ENCODE results near the gene SREBF1.

Gene SREBF1

DNA sequence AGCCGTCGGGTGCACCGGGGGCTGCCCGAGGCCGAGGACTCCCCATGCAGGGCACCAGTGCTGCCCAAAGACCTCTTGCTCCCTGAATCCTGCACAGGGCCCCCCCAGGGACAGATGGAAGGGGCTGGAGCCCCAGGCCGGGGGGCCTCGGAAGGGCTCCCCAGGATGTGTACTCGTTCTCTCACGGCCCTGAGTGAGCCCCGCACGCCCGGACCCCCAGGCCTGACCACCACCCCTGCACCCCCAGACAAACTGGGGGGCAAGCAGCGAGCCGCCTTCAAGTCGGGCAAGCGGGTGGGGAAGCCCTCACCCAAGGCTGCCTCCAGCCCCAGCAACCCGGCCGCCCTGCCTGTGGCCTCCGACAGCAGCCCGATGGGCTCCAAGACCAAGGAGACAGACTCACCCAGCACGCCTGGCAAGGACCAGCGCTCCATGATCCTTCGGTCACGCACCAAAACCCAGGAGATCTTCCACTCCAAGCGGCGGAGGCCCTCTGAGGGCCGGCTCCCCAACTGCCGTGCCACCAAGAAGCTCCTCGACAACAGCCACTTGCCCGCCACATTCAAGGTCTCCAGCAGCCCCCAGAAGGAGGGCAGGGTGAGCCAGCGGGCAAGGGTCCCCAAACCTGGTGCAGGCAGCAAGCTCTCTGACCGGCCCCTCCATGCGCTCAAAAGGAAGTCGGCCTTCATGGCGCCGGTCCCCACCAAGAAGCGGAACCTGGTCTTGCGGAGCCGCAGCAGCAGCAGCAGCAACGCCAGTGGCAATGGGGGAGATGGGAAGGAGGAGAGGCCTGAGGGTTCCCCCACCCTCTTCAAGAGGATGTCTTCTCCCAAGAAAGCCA, 40.6 kb downstream of the SREBF1 start:
- Mint-ChIP-seq H3K4me1 (ENCODE audit: low read depth) (peaks cover 19% of the 10 kb centered on the region), H3K36me3 (ENCODE audit: low read depth) (peaks cover 5% of the 10 kb centered on the region), H3K4me3 (no peak overlapping the region), H3K27me3 (ENCODE audit: low read depth) (no peaks in the 10 kb centered on the region), H3K9me3 (no peaks in the 10 kb centered on the region), H3K27ac (no peak overlapping the region)

DNA sequence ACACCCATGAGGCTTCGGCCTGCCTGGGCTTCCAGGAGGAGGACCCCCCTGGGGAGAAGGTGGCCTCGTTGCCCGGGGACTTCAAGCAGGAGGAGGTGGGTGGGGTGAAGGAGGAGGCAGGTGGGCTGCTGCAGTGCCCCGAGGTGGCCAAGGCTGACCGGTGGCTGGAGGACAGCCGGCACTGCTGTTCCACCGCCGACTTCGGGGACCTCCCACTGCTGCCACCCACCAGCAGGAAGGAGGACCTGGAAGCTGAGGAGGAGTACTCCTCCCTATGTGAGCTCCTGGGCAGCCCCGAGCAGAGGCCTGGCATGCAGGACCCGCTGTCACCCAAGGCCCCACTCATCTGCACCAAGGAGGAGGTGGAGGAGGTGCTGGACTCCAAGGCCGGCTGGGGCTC, 41.5 kb downstream of the SREBF1 start:
- Mint-ChIP-seq H3K4me1 (ENCODE audit: low read depth) (peaks cover 19% of the 10 kb centered on the region), H3K36me3 (ENCODE audit: low read depth) (peaks cover 5% of the 10 kb centered on the region), H3K9me3 (no peaks in the 10 kb centered on the region), H3K4me3 (no peak overlapping the region), H3K27me3 (ENCODE audit: low read depth) (no peaks in the 10 kb centered on the region), H3K27ac (no peak overlapping the region)

DNA sequence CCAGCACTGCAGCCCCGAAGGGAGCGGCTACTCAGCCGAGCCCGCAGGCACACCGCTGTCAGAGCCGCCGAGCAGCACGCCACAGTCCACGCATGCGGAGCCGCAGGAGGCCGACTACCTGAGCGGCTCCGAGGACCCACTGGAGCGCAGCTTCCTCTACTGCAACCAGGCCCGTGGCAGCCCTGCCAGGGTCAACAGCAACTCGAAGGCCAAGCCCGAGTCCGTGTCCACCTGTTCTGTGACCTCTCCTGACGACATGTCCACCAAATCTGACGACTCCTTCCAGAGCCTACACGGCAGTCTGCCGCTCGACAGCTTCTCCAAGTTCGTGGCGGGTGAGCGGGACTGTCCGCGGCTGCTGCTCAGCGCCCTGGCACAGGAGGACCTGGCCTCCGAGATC, 42.4 kb downstream of the SREBF1 start:
- no peaks in the 10 kb centered on the region for H3K9me3 Mint-ChIP-seq
- H3K36me3 Mint-ChIP-seq (ENCODE audit: low read depth): peaks cover 5% of the 10 kb centered on the region
- H3K27me3 Mint-ChIP-seq (ENCODE audit: low read depth): no peaks in the 10 kb centered on the region
- H3K4me1 Mint-ChIP-seq (ENCODE audit: low read depth): peaks cover 19% of the 10 kb centered on the region
- H3K27ac Mint-ChIP-seq: no peak overlapping the region
- no peak overlapping the region for H3K4me3 Mint-ChIP-seq

DNA sequence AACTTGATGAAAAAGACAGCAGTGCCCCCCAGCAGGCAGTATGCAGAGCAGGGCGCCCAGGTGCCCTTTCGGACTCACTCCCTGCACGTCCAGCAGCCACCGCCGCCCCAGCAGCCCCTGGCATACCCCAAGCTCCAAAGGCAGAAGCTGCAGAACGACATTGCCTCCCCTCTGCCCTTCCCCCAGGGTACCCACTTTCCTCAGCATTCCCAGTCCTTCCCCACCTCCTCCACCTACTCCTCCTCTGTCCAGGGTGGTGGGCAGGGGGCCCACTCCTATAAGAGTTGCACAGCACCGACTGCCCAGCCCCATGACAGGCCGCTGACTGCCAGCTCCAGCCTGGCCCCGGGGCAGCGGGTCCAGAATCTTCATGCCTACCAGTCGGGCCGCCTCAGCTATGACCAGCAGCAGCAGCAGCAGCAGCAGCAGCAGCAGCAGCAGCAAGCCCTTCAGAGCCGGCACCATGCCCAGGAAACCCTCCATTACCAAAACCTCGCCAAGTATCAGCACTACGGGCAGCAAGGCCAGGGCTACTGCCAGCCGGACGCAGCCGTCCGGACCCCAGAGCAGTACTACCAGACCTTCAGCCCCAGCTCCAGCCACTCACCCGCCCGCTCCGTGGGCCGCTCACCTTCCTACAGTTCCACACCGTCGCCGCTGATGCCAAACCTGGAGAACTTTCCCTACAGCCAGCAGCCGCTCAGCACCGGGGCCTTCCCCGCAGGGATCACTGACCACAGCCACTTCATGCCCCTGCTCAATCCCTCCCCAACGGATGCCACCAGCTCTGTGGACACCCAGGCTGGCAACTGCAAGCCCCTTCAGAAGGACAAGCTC, 43.2 kb downstream of the SREBF1 start:
- Mint-ChIP-seq H3K4me1 (ENCODE audit: low read depth) (peaks cover 19% of the 10 kb centered on the region), H3K36me3 (ENCODE audit: low read depth) (peaks cover 5% of the 10 kb centered on the region), H3K4me3 (peak overlapping the region; percentile 35), H3K27me3 (ENCODE audit: low read depth) (no peaks in the 10 kb centered on the region), H3K27ac (peak overlapping the region; percentile 64), H3K9me3 (no peaks in the 10 kb centered on the region)

DNA sequence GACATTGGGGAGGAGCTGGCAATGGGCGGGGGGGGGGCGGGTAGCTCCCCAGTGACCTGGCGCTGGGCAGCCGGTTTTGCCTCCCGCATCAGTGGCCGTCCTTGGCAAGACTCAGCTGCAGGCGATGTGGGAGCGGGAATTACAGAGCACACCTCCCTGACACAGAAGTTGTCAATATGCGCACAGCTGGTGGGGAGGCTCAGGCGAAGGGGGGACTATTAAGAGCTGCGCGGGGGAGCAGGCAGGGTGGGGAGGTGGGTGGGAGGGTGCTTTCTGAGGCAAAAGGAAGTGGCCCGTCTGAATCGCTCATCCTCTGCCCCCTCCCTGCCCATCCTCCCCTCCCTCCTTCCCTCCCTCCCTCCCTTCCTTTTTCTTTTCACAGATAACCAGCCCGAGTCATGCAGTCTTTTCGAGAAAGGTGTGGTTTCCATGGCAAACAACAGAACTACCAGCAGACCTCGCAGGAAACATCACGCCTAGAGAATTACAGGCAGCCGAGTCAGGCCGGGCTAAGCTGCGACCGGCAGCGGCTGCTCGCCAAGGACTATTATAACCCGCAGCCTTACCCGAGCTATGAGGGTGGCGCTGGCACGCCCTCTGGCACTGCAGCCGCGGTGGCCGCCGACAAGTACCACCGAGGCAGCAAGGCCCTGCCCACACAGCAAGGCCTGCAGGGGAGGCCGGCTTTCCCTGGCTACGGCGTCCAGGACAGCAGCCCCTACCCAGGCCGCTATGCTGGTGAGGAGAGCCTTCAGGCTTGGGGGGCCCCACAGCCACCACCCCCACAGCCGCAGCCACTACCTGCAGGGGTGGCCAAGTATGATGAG, 44.0 kb downstream of the SREBF1 start:
- Mint-ChIP-seq H3K4me3 (peak overlapping the region; percentile 46), H3K36me3 (ENCODE audit: low read depth) (peaks cover 5% of the 10 kb centered on the region), H3K27ac (peak overlapping the region; percentile 80), H3K27me3 (ENCODE audit: low read depth) (no peaks in the 10 kb centered on the region), H3K9me3 (no peaks in the 10 kb centered on the region), H3K4me1 (ENCODE audit: low read depth) (peaks cover 19% of the 10 kb centered on the region)

DNA sequence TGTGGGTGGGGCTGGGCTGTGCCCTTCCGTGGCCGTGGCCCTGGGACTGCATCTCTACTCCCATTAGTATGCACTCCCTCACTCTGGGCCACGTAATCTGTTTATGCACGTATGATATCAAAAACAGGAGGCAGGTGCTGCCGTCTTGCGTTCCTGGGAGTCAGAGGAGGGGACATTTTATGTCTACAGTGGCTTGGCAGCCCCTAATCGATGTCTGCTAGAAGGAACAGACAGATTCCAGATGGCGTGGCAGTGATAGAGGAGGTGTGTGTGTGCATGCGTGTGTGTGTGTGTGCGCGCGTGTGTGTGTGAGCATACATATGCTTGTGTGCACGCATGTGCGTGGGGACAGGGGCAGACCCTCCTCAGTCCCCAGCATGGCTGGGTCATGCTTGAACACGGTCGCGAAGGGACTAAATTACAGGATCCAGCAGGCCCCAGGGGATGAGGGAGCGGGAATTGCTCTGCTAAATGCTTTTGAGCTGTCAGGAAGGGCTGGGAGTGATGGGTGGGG, 44.7 kb downstream of the SREBF1 start:
- Mint-ChIP-seq H3K36me3 (ENCODE audit: low read depth) (peaks cover 5% of the 10 kb centered on the region), H3K9me3 (no peaks in the 10 kb centered on the region), H3K4me3 (peak overlapping the region; percentile 42), H3K4me1 (ENCODE audit: low read depth) (peaks cover 19% of the 10 kb centered on the region), H3K27me3 (ENCODE audit: low read depth) (no peaks in the 10 kb centered on the region), H3K27ac (peak overlapping the region; percentile 50)

DNA sequence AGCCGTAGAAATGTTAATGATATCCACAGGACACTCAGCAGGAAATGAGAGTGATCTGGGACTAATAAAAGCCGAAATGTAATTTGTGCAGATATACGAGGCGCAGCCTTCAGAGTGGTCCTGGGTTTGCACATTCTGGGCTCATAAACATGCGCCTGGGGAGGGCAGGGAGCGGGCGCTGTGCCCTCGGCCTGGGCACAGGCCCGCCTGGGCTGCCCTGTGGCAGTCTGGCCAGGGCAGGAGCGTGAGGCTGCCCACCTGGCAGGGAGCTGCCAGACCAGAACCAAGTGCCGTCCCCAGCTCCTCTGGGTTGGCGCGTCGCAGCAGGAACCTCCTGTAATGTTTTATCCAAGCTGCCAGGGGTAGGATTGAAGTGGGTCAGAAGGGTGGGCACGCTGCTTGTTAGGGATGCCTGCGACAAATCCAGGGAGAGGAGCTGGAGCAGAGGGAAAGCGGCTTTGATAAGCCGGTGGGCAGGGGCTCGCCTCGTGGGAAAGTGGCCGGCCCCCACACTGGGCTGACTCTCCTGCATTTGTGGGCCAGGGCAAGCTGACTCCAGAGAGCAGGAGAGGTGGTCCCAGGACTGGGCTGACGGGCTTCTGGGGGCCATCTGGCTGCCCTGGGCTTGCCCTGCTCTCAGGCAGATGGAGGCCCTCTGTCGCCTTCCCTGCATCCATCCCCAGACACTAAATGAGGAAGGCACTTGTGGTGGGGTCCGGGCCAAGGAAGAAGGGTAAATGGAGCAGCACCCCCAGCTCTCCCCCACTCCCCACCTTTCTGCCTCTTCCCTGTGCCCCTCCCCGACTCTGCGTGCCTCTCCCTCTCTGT, 45.9 kb downstream of the SREBF1 start:
- Mint-ChIP-seq H3K27me3 (ENCODE audit: low read depth) (no peaks in the 10 kb centered on the region), H3K36me3 (ENCODE audit: low read depth) (peaks cover 5% of the 10 kb centered on the region), H3K9me3 (no peaks in the 10 kb centered on the region), H3K4me1 (ENCODE audit: low read depth) (peaks cover 19% of the 10 kb centered on the region), H3K4me3 (no peak overlapping the region), H3K27ac (no peak overlapping the region)

DNA sequence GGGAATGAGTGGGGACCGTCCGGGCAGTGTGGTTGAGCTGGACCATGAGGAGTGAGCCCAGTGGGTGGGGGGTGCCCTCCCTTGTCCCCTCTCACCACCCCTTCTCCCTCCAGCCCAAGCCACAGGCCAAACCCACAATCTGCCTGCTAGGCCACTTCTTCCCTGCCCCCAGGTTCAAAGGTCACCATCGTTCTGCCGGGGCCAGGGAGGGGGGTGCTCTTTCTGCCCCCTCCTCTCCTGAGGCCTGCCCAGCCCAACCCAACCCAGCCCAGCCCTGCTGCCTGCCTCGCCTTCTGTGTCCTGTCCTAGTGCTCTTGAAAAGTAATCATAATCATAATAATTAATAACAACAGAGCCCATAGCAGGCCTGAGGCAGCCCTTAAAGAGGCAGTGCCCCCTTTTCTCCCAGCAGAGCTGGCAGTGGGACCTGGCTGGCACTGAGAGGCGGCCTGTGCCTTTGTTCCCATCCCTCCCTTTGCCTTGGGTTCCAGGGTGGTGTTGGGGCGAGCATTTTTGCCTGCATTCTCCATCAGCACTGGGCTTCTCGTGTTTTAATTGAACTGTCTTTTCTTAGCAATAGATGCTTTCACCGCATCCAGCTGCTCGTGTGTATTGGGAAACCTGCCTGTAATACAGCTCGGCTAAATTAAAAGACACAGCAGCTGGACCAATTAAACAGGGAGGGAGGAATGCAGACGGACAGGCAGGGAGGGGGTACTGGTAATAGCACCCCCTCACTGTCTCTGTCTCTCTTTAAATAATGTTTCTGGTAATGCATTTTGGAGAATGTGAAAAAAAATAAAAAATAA, 46.8 kb downstream of the SREBF1 start:
- peaks cover 23% of the 10 kb centered on the region for H3K4me1 Mint-ChIP-seq (ENCODE audit: low read depth)
- peaks cover 6% of the 10 kb centered on the region for H3K27me3 Mint-ChIP-seq (ENCODE audit: low read depth)
- no peak overlapping the region for H3K4me3 Mint-ChIP-seq
- H3K27ac Mint-ChIP-seq: no peak overlapping the region
- no peaks in the 10 kb centered on the region for H3K9me3 Mint-ChIP-seq
- H3K36me3 Mint-ChIP-seq (ENCODE audit: low read depth): peaks cover 7% of the 10 kb centered on the region

DNA sequence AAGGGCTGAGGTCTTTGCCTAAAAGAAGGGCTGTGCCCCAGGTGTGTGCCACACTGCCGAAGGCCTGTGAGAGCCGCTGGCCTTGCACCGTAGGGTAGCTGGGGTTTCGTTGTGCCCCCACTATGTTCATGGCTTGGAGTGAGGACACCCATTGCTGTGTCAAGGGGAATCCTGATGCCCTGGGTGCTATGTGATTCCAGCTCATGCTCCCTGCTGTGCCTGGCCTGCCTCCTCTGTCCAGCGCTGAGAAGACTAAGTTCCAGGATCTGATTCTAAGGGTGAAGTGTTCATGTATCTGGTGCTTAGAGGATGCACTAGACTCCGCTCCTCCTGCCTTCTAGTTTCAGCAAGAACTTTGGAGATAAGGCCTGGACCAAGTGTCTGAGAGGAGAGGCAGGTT, 47.4 kb downstream of the SREBF1 start:
- Mint-ChIP-seq H3K27ac (no peak overlapping the region), H3K36me3 (ENCODE audit: low read depth) (peaks cover 7% of the 10 kb centered on the region), H3K9me3 (no peaks in the 10 kb centered on the region), H3K27me3 (ENCODE audit: low read depth) (peaks cover 12% of the 10 kb centered on the region), H3K4me1 (ENCODE audit: low read depth) (peaks cover 26% of the 10 kb centered on the region), H3K4me3 (no peak overlapping the region)

DNA sequence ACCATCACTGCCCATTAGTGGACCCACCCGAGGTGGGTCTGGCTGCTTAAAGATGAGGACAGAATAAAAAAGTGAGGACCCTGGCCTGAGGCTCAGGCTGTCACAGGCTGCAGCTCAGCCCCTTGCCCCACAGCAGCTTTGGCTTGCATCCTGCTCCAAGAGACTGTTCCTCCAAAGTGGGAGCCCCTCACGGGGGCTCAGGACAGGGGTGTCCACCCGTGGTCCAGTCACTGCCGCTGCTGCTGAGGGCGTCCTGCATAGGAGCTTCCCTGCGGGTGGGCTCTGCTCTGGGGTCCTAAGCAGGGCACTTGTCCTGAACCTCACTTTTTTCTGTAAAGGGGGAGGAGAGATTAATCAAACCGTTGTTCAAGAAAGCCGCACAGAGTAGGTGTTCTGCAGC, 47.8 kb downstream of the SREBF1 start:
- Mint-ChIP-seq H3K4me1 (ENCODE audit: low read depth) (peaks cover 24% of the 10 kb centered on the region), H3K9me3 (no peaks in the 10 kb centered on the region), H3K36me3 (ENCODE audit: low read depth) (peaks cover 7% of the 10 kb centered on the region), H3K4me3 (no peak overlapping the region), H3K27ac (no peak overlapping the region), H3K27me3 (ENCODE audit: low read depth) (peaks cover 15% of the 10 kb centered on the region)

DNA sequence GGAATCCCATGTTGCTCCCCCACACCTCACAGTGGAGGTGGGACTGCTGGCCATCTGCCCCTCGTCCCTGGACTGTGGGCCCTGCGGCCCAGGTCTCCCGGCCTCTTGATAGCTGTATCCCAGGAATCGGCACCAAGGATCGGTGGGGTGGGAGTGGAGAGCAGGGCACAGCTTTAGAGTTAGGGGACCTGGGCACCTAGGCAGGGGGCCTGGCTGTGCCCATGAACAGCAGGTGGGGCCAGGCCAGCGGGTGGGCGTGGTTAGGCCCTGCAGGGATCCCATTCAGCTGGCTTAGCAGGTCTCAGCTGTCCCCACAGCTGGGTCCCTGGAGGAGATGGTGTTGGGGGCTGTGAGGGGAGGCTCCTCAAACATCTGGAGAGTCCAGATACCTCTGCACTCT, 49.2 kb downstream of the SREBF1 start:
- H3K36me3 Mint-ChIP-seq (ENCODE audit: low read depth): peaks cover 3% of the 10 kb centered on the region
- no peak overlapping the region for H3K27ac Mint-ChIP-seq
- H3K4me3 Mint-ChIP-seq: no peak overlapping the region
- peaks cover 16% of the 10 kb centered on the region for H3K4me1 Mint-ChIP-seq (ENCODE audit: low read depth)
- peaks cover 19% of the 10 kb centered on the region for H3K27me3 Mint-ChIP-seq (ENCODE audit: low read depth)
- H3K9me3 Mint-ChIP-seq: no peaks in the 10 kb centered on the region

DNA sequence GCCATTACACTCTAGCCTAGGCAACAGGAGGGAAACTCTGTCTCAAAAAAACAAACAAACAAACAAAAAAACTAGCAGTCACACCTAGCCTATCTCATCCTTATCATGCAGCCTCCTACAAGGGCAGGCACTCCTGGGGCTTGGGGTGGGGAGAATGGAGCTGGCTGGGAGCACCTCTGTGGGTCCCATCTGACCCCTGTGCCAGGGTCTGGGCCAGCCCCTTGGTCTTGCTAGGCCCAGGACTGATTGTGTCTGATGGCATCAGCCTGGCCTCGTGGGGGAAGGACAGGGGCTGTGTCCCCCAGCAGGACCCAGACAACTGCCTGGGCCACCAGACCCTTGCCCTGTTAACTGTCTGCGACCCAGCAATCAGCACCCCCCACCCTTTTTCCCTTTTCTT, 49.8 kb downstream of the SREBF1 start:
- peaks cover 12% of the 10 kb centered on the region for H3K4me1 Mint-ChIP-seq (ENCODE audit: low read depth)
- no peak overlapping the region for H3K27ac Mint-ChIP-seq
- H3K27me3 Mint-ChIP-seq (ENCODE audit: low read depth): peaks cover 19% of the 10 kb centered on the region
- H3K36me3 Mint-ChIP-seq (ENCODE audit: low read depth): peaks cover 3% of the 10 kb centered on the region
- no peaks in the 10 kb centered on the region for H3K9me3 Mint-ChIP-seq
- H3K4me3 Mint-ChIP-seq: no peak overlapping the region

DNA sequence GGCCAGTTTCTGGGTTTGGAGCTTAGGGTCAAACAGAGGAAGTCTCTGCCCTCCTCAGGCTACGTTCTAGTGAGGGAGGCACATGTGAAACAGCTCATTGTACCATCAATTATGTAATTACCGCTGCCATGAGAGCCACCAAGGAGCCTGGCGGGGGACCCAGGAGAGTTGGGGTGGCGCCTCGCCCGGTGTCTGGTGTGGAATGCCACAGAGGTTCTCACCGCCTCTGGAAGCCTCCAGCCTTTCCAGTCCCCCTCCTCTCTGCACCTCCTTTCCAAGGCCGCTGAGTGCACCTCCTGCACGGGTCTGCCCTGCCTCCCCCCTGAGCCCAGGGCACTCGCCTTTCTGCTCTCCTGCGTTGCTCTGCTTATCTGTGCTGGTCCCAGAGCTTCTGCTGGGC, 51.4 kb downstream of the SREBF1 start:
- Mint-ChIP-seq H3K27ac (no peak overlapping the region), H3K4me1 (ENCODE audit: low read depth) (peaks cover 9% of the 10 kb centered on the region), H3K36me3 (ENCODE audit: low read depth) (peaks cover 3% of the 10 kb centered on the region), H3K4me3 (peak overlapping the region; percentile 52), H3K9me3 (no peaks in the 10 kb centered on the region), H3K27me3 (ENCODE audit: low read depth) (peaks cover 32% of the 10 kb centered on the region)
